CD8-positive, alpha-beta memory T cell (primary cell): ENCODE data around the gene CD34. TPM values are rescaled to one million over a fixed set of nuclear protein-coding genes. Genes with fewer than 3 reads are reported as not detected.

ENCODE experiments used
- CTCF ChIA-PET: fragments of 350-600 bp; sonication (Branson Sonifier 250); formaldehyde crosslinking; loops from one replicate; lab custom pipeline; 2021; ENCODE audit warnings: antibody characterized with exemption; lab: Charles Lee
- POLR2A ChIA-PET: fragments of 350-600 bp; sonication (Branson Sonifier 250); formaldehyde crosslinking; loops from one replicate; lab custom pipeline; 2021; ENCODE audit warnings: antibody characterized with exemption; lab: Charles Lee
- DNase-seq, 5 donors: peaks; one replicate each; pipeline versions ENCODE4 v3.0.0 to v3.0.0-alpha.2; 2020 to 2022; ENCODE audit warnings: mixed read lengths in 1 of 5
- H3K27ac ChIP-seq: one replicate; pipeline ENCODE4 v1.7.0; 2013; ENCODE audit warnings: low read depth, mild to moderate bottlenecking, low read length, moderate library complexity
- H3K27me3 ChIP-seq: 2 replicates; pipeline ENCODE4 v1.7.0; 2013; ENCODE audit warnings: low read length, mild to moderate bottlenecking; ENCODE audit not compliant: insufficient read depth, poor library complexity, severe bottlenecking
- H3K36me3 ChIP-seq: 2 replicates; pipeline ENCODE4 v1.7.0; 2013; ENCODE audit warnings: mild to moderate bottlenecking, low read length, moderate library complexity; ENCODE audit not compliant: insufficient read depth
- H3K4me1 ChIP-seq: 2 replicates; pipeline ENCODE4 v1.7.0; 2013; ENCODE audit warnings: mild to moderate bottlenecking, low read length, moderate library complexity; ENCODE audit not compliant: insufficient read depth
- H3K4me3 ChIP-seq: 2 replicates; pipeline ENCODE4 v1.7.0; 2013; ENCODE audit warnings: mild to moderate bottlenecking, low read length
- H3K9me3 ChIP-seq: 2 replicates; pipeline ENCODE4 v1.7.0; 2013; ENCODE audit warnings: mild to moderate bottlenecking, low read length
- H3K27ac Mint-ChIP-seq, 8 donors: one replicate each; pipeline ENCODE4 v1.8.0; 2020 to 2021; ENCODE audit warnings: mixed read lengths in 8 of 8, mild to moderate bottlenecking in 6 of 8, inconsistent platforms in 3 of 8, moderate library complexity in 3 of 8
- H3K27me3 Mint-ChIP-seq, 2 donors: one replicate each; pipeline ENCODE4 v1.8.0; 2020 to 2021; ENCODE audit warnings: mixed read lengths in 2 of 2, mild to moderate bottlenecking in 1 of 2, moderate library complexity in 1 of 2
- H3K36me3 Mint-ChIP-seq, 3 donors: one replicate each; pipeline ENCODE4 v1.8.0; 2020 to 2021; ENCODE audit warnings: mixed read lengths in 3 of 3, inconsistent platforms in 1 of 3, mild to moderate bottlenecking in 1 of 3
- H3K4me1 Mint-ChIP-seq, 3 donors: one replicate each; pipeline ENCODE4 v1.8.0; 2020 to 2021; ENCODE audit warnings: mixed read lengths in 3 of 3, inconsistent platforms in 1 of 3, mild to moderate bottlenecking in 1 of 3
- H3K4me3 Mint-ChIP-seq, 7 donors: one replicate each; pipeline ENCODE4 v1.8.0; 2020 to 2021; ENCODE audit warnings: mixed read lengths in 7 of 7, mild to moderate bottlenecking in 6 of 7, moderate library complexity in 4 of 7, inconsistent platforms in 2 of 7
- H3K9me3 Mint-ChIP-seq, 5 donors: one replicate each; pipeline ENCODE4 v1.8.0; 2020 to 2022; ENCODE audit warnings: mixed read lengths in 5 of 5, mild to moderate bottlenecking in 3 of 5, moderate library complexity in 2 of 5, inconsistent platforms in 1 of 5
- polyA plus RNA-seq: library from polyadenylated mRNA; unstranded; fragments of 300-500 nt; fragmentation: Illumina TruSeq; gene quantifications from one replicate; pipeline ENCODE4 v1.2.3, GENCODE V29; 2021
- total RNA-seq, 2 experiments: library from RNA; stranded (reverse); gene quantifications; one replicate each; pipeline ENCODE4 v1.2.3, GENCODE V29; 2021

Gene CD34
- total and polyA plus RNA-seq, 3 experiments from 2014 or later: not detected

DNA sequence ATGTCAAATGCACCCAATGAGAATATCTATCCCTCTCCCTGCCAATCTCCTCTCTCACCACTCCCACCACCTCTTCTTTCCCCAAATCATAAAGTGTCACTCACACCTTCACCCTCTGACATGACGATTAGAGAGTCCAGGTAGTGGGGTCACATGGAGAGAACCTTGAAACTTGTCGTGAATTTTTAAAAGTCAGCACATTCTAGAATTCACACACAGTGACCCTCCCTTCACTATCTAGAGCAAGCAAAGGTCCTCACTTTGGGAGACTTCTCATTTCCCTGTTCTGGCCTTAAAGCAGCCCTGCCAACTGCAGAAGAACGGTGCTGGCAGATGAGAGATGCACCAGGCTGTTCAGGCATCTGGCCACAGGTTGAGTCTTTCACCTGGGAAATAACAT, 61.9 kb downstream of the CD34 start:
- H3K4me3 Mint-ChIP-seq: peak overlapping the region in 6 of 7 donors; percentile 41 to 76 (median 56)
- peaks cover 87 to 98% (median 96%) of the 10 kb centered on the region in 3 donors for H3K4me1 Mint-ChIP-seq

DNA sequence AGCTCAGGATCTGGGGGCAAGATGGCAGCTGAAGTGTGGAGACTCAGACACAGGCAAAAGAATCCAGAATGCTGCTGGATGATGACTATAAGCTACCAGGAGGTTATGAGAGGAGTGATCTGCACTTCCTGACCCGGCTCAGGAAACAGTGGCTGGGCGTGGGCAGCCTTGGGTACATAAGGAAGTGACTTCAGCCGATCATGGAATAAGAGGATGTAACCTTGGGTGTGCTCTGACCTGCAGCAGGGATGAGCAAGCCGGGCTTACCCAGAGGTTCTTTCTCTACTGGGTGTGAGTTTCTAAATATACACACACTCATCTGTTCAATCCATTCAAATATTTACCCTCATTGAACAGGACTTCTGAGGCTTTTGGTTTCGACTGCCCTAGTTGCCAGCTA, 62.7 kb downstream of the CD34 start:
- H3K27ac Mint-ChIP-seq: peak overlapping the region in 7 of 8 donors; percentile 21 to 79 (median 62)
- DNase-seq: no peak
- ChIA-PET CTCF (interaction anchor here (1.1 to 1.8 kb wide), 3 partner anchors 20 to 37 kb away, joined by 3 to 5 read pairs (median 3); no protein-coding TSS in a partner anchor), POLR2A (no interaction called here)
- Histone ChIP-seq H3K9me3 (no peaks in the 10 kb centered on the region), H3K4me3 (no peak overlapping the region), H3K27ac (no peak overlapping the region), H3K36me3 (peaks cover 8% of the 10 kb centered on the region), H3K27me3 (no peaks in the 10 kb centered on the region), H3K4me1 (peaks cover 86% of the 10 kb centered on the region)
- peaks cover 0 to 70% (median 11%) of the 10 kb centered on the region in 3 donors for H3K36me3 Mint-ChIP-seq
- no peaks in the 10 kb centered on the region for H3K27me3 Mint-ChIP-seq
- no peaks in the 10 kb centered on the region for H3K9me3 Mint-ChIP-seq
- H3K4me1 Mint-ChIP-seq: peaks cover 87 to 98% (median 96%) of the 10 kb centered on the region in 3 donors
- H3K4me3 Mint-ChIP-seq: peak overlapping the region in 6 of 7 donors; percentile 39 to 57 (median 45)

More for the DNA sequence above, 61.9 kb downstream of the CD34 start:
- ChIA-PET POLR2A (no interaction called here), CTCF (interaction anchor here (0.9 to 1.8 kb wide), 4 partner anchors 19 to 36 kb away, joined by 3 to 5 read pairs (median 4); no protein-coding TSS in a partner anchor)
- peaks cover under 1% of the 10 kb centered on the region for H3K36me3 ChIP-seq
- H3K9me3 Mint-ChIP-seq: no peaks in the 10 kb centered on the region
- H3K4me3 ChIP-seq: no peak overlapping the region
- H3K27ac Mint-ChIP-seq: peak overlapping the region in 5 of 8 donors; percentile 40 to 83 (median 63)
- peaks cover 0 to 66% (median 11%) of the 10 kb centered on the region in 3 donors for H3K36me3 Mint-ChIP-seq
- H3K9me3 ChIP-seq: no peaks in the 10 kb centered on the region
- peaks cover 86% of the 10 kb centered on the region for H3K4me1 ChIP-seq
- H3K27me3 ChIP-seq: no peaks in the 10 kb centered on the region
- no peaks in the 10 kb centered on the region for H3K27me3 Mint-ChIP-seq
- no peak for DNase-seq
- no peak overlapping the region for H3K27ac ChIP-seq

DNA sequence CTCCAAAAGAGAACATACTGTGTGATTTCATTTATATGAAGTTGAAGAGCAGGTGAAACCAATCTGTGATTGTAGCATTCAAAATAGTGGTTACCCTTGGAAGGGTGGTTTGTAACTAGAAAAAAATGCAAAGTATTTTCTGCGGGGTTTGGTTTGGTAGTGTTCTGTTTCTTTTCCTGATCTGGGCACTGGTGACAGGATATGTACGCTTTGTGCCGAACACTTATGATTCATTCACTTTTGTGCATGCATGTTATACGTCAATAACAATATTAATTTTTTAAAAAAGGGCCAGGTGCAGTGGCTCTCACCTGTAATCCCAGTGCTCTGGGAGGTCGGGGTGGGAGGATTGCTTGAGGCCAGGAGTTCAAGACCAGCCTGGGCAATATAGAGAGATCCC, 63.8 kb downstream of the CD34 start:
- peaks cover 85 to 97% (median 94%) of the 10 kb centered on the region in 3 donors for H3K4me1 Mint-ChIP-seq
- POLR2A ChIA-PET: no interaction called here
- peaks cover 0 to 72% (median 12%) of the 10 kb centered on the region in 3 donors for H3K36me3 Mint-ChIP-seq
- Histone ChIP-seq H3K27ac (no peak overlapping the region), H3K36me3 (peaks cover 13% of the 10 kb centered on the region), H3K9me3 (no peaks in the 10 kb centered on the region), H3K4me1 (peaks cover 85% of the 10 kb centered on the region), H3K27me3 (no peaks in the 10 kb centered on the region), H3K4me3 (no peak overlapping the region)
- no peak overlapping the region for H3K27ac Mint-ChIP-seq
- no peak for DNase-seq
- no peak overlapping the region for H3K4me3 Mint-ChIP-seq
- no peaks in the 10 kb centered on the region for H3K27me3 Mint-ChIP-seq
- CTCF ChIA-PET: interaction anchor here (1.1 to 1.8 kb wide), 2 partner anchors 21 to 29 kb away, joined by 3 read pairs; no protein-coding TSS in a partner anchor
- no peaks in the 10 kb centered on the region for H3K9me3 Mint-ChIP-seq

DNA sequence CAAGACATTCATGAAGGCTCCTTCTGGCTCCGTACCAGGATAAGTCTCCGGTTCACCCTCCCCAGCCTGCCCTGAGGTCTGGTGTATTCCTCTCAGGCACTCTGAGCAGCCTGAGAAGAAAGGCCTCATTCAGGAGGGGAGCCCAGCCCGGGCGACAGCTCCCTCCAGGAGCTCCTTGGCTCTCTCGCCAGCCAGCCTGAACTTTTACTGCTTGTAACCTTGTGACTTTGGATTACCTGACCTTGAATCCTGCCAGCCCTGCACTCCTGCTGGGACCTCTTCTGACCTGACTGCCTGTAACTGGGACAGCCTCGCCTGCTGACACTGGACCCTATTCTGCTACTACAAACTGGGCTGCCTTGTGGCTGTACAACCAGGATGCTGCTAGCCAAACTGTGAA, 65.8 kb downstream of the CD34 start:
- ChIA-PET CTCF (no interaction called here), POLR2A (no interaction called here)
- H3K27me3 ChIP-seq: no peaks in the 10 kb centered on the region
- peaks cover 0 to 63% (median 9%) of the 10 kb centered on the region in 3 donors for H3K36me3 Mint-ChIP-seq
- H3K27ac Mint-ChIP-seq: peak overlapping the region in 3 of 8 donors; percentile 25 to 36 (median 34)
- H3K27ac ChIP-seq: no peak overlapping the region
- no peak overlapping the region for H3K4me3 ChIP-seq
- no peak for DNase-seq
- peaks cover 67% of the 10 kb centered on the region for H3K4me1 ChIP-seq
- H3K9me3 Mint-ChIP-seq: no peaks in the 10 kb centered on the region
- H3K4me3 Mint-ChIP-seq: peak overlapping the region in 1 of 7 donors; percentile 57
- H3K27me3 Mint-ChIP-seq: no peaks in the 10 kb centered on the region
- H3K36me3 ChIP-seq: peaks cover 13% of the 10 kb centered on the region
- H3K9me3 ChIP-seq: no peaks in the 10 kb centered on the region
- peaks cover 81 to 97% (median 91%) of the 10 kb centered on the region in 3 donors for H3K4me1 Mint-ChIP-seq

DNA sequence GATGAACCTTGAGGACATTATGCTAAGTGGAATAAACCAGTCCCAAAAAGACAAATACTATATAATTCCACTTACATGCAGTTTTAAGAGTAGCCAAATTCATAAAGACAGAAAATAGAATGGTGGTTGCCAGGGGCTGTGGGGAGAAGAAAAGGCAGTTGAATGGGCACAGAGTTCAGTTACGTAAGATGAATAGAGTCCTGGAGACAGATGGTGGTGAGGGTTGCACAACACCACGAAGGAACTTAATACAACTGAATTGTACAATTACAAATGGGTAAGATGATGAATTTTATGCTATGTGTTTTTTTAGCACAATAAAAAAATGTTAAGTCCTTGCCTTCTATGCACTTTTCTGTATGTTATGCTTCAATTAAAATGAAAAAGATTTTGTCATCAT, 66.6 kb downstream of the CD34 start:
- Mint-ChIP-seq H3K27ac (peak overlapping the region in 5 of 8 donors; percentile 13 to 81 (median 38)), H3K27me3 (no peaks in the 10 kb centered on the region), H3K36me3 (peaks cover 0 to 61% (median 10%) of the 10 kb centered on the region in 3 donors), H3K4me3 (no peak overlapping the region), H3K4me1 (peaks cover 79 to 97% (median 90%) of the 10 kb centered on the region in 3 donors), H3K9me3 (no peaks in the 10 kb centered on the region)
- peaks cover 60% of the 10 kb centered on the region for H3K4me1 ChIP-seq
- ChIA-PET POLR2A (no interaction called here), CTCF (no interaction called here)
- no peak overlapping the region for H3K27ac ChIP-seq
- peaks cover 13% of the 10 kb centered on the region for H3K36me3 ChIP-seq
- no peak for DNase-seq
- H3K9me3 ChIP-seq: no peaks in the 10 kb centered on the region
- no peaks in the 10 kb centered on the region for H3K27me3 ChIP-seq
- no peak overlapping the region for H3K4me3 ChIP-seq

DNA sequence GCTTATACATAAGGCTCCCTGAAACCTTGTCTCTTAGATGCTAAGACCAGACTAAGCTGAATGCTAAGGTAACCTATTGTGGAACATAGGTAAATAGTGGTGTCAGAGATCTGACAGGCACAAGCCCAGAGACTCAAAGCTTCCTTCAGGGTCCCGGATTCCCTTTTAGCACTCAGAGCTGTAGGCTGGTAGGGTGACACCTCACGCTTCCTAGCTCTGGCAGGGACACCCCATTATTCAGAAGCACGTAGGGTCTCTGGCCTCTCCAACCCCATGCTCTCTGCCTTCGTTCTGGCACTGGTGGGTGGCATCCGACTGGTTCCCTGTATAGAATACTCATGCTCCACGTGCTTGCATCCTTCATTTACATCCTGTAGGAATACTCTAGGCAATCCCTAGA, 68.4 kb downstream of the CD34 start:
- Mint-ChIP-seq H3K9me3 (no peaks in the 10 kb centered on the region), H3K36me3 (peaks cover 0 to 64% (median 15%) of the 10 kb centered on the region in 3 donors), H3K27ac (peak overlapping the region in 5 of 8 donors; percentile 13 to 78 (median 32)), H3K27me3 (no peaks in the 10 kb centered on the region), H3K4me3 (no peak overlapping the region), H3K4me1 (peaks cover 76 to 97% (median 91%) of the 10 kb centered on the region in 3 donors)
- POLR2A ChIA-PET: no interaction called here
- H3K36me3 ChIP-seq: peaks cover 17% of the 10 kb centered on the region
- no peaks in the 10 kb centered on the region for H3K9me3 ChIP-seq
- DNase-seq: no peak
- peaks cover 61% of the 10 kb centered on the region for H3K4me1 ChIP-seq
- CTCF ChIA-PET: interaction anchor here (1.0 to 28.2 kb wide), 3 partner anchors 13 to 121 kb away, joined by 3 to 435 read pairs (median 18); no protein-coding TSS in a partner anchor
- H3K27ac ChIP-seq: no peak overlapping the region
- no peaks in the 10 kb centered on the region for H3K27me3 ChIP-seq
- no peak overlapping the region for H3K4me3 ChIP-seq

DNA sequence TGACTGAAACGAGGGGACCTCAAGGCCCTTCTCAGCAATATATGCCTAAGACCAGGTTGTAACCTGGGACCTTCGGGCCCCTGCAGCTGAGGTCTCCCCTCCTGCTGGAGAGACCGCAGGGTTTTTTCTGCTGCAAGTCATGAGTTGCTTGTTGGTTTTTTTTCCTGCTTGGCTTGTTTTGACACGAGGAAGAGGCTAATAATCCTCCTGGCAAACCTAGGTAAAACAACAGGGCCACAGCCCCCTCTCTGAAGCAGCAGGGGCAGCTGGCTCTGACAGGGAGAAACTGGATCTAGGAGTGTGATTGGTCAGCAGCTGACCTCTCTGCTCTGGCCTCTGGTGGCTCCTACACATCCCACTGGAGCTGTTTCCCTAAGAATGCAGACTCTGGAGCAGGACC, 69.0 kb downstream of the CD34 start:
- H3K4me1 Mint-ChIP-seq: peaks cover 78 to 99% (median 93%) of the 10 kb centered on the region in 3 donors

DNA sequence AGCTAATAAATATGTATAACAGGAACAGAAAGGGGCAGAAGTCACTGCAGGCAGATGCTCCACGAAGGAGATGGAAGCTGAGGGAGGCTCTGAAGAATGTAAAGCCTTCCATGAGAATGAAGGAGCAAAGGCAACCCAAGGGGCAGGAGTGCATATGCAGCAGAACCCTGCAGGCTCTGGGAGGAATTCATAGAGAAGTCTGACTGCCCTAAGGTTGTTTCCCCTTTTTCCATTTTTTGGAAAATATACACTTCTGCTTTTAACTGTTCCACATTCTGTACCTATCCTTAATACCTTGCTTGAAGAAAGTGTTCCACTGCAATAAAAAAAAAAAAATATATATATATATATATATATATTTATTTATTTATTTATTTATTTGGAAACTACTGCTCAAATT, 69.6 kb downstream of the CD34 start:
- H3K4me1 Mint-ChIP-seq: peaks cover 80 to 99% (median 93%) of the 10 kb centered on the region in 3 donors
- no peak for DNase-seq
- peaks cover 0 to 67% (median 18%) of the 10 kb centered on the region in 3 donors for H3K36me3 Mint-ChIP-seq
- Histone ChIP-seq H3K27ac (no peak overlapping the region), H3K36me3 (peaks cover 17% of the 10 kb centered on the region), H3K4me1 (peaks cover 67% of the 10 kb centered on the region), H3K9me3 (no peaks in the 10 kb centered on the region), H3K27me3 (no peaks in the 10 kb centered on the region), H3K4me3 (no peak overlapping the region)
- ChIA-PET CTCF (interaction anchor here (1.3 to 28.2 kb wide), 4 partner anchors 12 to 28 kb away, joined by 3 to 435 read pairs (median 12); no protein-coding TSS in a partner anchor), POLR2A (no interaction called here)
- peaks cover 0 to 3% of the 10 kb centered on the region in 2 donors for H3K27me3 Mint-ChIP-seq
- H3K27ac Mint-ChIP-seq: peak overlapping the region in 2 of 8 donors; percentile 60 to 82
- H3K9me3 Mint-ChIP-seq: no peaks in the 10 kb centered on the region
- H3K4me3 Mint-ChIP-seq: no peak overlapping the region

More for the DNA sequence above, 69.0 kb downstream of the CD34 start:
- Histone ChIP-seq H3K9me3 (no peaks in the 10 kb centered on the region), H3K36me3 (peaks cover 17% of the 10 kb centered on the region), H3K4me3 (no peak overlapping the region), H3K27ac (no peak overlapping the region), H3K4me1 (peaks cover 61% of the 10 kb centered on the region), H3K27me3 (no peaks in the 10 kb centered on the region)
- H3K27ac Mint-ChIP-seq: peak overlapping the region in 4 of 8 donors; percentile 13 to 65 (median 50)
- H3K27me3 Mint-ChIP-seq: peaks cover 0 to 2% of the 10 kb centered on the region in 2 donors
- ChIA-PET POLR2A (no interaction called here), CTCF (interaction anchor here (1.3 to 28.2 kb wide), 3 partner anchors 12 to 27 kb away, joined by 5 to 435 read pairs (median 18); no protein-coding TSS in a partner anchor)
- no peak for DNase-seq
- H3K9me3 Mint-ChIP-seq: no peaks in the 10 kb centered on the region
- H3K36me3 Mint-ChIP-seq: peaks cover 0 to 66% (median 17%) of the 10 kb centered on the region in 3 donors
- H3K4me3 Mint-ChIP-seq: no peak overlapping the region
